WTC11 (cell line): ENCODE measurements around the gene ZBTB7C. TPM values are rescaled to one million over a fixed set of nuclear protein-coding genes. Genes with fewer than 3 reads are reported as not detected.

Experiments
- ATAC-seq: fragments of 200-7000 bp; cut with Tn5 transposase; 2 replicates; pipeline ENCODE4 v1.10.0; 2021; ENCODE audit warnings: mild to moderate bottlenecking, moderate library complexity
- CTCF ChIA-PET: fragments of 300-600 bp; sonication (Branson Sonifier 250); formaldehyde crosslinking; loops from one replicate; lab custom pipeline; 2021; ENCODE audit warnings: antibody characterized with exemption; lab: Charles Lee
- POLR2A ChIA-PET: fragments of 350-600 bp; sonication (Branson Sonifier 250); formaldehyde crosslinking; loops from one replicate; lab custom pipeline; 2021; ENCODE audit warnings: antibody characterized with exemption; lab: Charles Lee
- DNase-seq: peaks from one replicate; pipeline ENCODE4 v3.0.0; 2021; ENCODE audit warnings: low spot score
- H3K27ac Mint-ChIP-seq: 2 replicates; pipeline ENCODE4 v1.8.0; 2021; ENCODE audit warnings: mixed read lengths
- H3K27me3 Mint-ChIP-seq: 2 replicates; pipeline ENCODE4 v1.8.0; 2021; ENCODE audit warnings: low read depth, mild to moderate bottlenecking, moderate library complexity, mixed read lengths
- H3K36me3 Mint-ChIP-seq: 2 replicates; pipeline ENCODE4 v1.8.0; 2021; ENCODE audit warnings: mixed read lengths
- H3K4me1 Mint-ChIP-seq: 2 replicates; pipeline ENCODE4 v1.8.0; 2022; ENCODE audit warnings: mixed read lengths
- H3K4me3 Mint-ChIP-seq: 2 replicates; pipeline ENCODE4 v1.8.0; 2021; ENCODE audit warnings: mild to moderate bottlenecking, moderate library complexity, mixed read lengths
- H3K9me3 Mint-ChIP-seq: 2 replicates; pipeline ENCODE4 v1.8.0; 2021; ENCODE audit warnings: mixed read lengths
- ESRRA ChIP-seq: sonication (generic); formaldehyde crosslinking; IDR thresholded peaks from 2 replicates; pipeline ENCODE4 v1.8.1; 2022; ENCODE audit warnings: mild to moderate bottlenecking, missing genetic modification reagents, borderline replicate concordance
- MYBL2 ChIP-seq: sonication (generic); formaldehyde crosslinking; IDR thresholded peaks from 2 replicates; pipeline ENCODE4 v1.8.1; 2023; ENCODE audit warnings: mild to moderate bottlenecking, moderate library complexity, missing genetic modification reagents
- RELA ChIP-seq: sonication (generic); formaldehyde crosslinking; IDR thresholded peaks from 2 replicates; pipeline ENCODE4 v1.8.1; 2022; ENCODE audit warnings: missing genetic modification reagents, mild to moderate bottlenecking, borderline replicate concordance
- SOX15 ChIP-seq: fragments of 250-450 bp; sonication (Bioruptor Pico); IDR thresholded peaks from 2 replicates; pipeline ENCODE4 v1.9.0; 2021; ENCODE audit warnings: mild to moderate bottlenecking
- TCF7 ChIP-seq: sonication (generic); formaldehyde crosslinking; IDR thresholded peaks from 2 replicates; pipeline ENCODE4 v1.8.0; 2022; ENCODE audit warnings: mild to moderate bottlenecking, low read depth, missing genetic modification reagents, moderate library complexity
- total RNA-seq: library from RNA; stranded (reverse); gene quantifications from 3 replicates; pipeline ENCODE4 v1.2.3, GENCODE V29; 2021
- TF ChIP-seq, protein P1 (sequence below): sonication (generic); formaldehyde crosslinking; IDR thresholded peaks from 2 replicates; pipeline ENCODE4 v1.8.1; 2022; ENCODE audit warnings: low read depth, missing genetic modification reagents, borderline replicate concordance
- TF ChIP-seq, protein P2 (sequence below): fragments of 250-450 bp; sonication (Bioruptor Pico); IDR thresholded peaks from 2 replicates; pipeline ENCODE4 v2.1.2; 2022; ENCODE audit warnings: mild to moderate bottlenecking, moderate library complexity
- TF ChIP-seq, protein P3 (sequence below): sonication (generic); formaldehyde crosslinking; IDR thresholded peaks from 2 replicates; pipeline ENCODE4 v1.8.1; 2023; ENCODE audit warnings: mild to moderate bottlenecking, missing genetic modification reagents, moderate library complexity
- TF ChIP-seq, protein P4 (sequence below): sonication (generic); formaldehyde crosslinking; IDR thresholded peaks from 2 replicates; pipeline ENCODE4 v1.8.0; 2022; ENCODE audit warnings: mild to moderate bottlenecking, missing genetic modification reagents
- TF ChIP-seq, protein P5 (sequence below): sonication (generic); formaldehyde crosslinking; IDR thresholded peaks from 2 replicates; pipeline ENCODE4 v1.8.0; 2022; ENCODE audit warnings: mild to moderate bottlenecking, missing genetic modification reagents
- TF ChIP-seq, protein P6 (sequence below): fragments of 250-450 bp; sonication (Bioruptor Pico); IDR thresholded peaks from 2 replicates; pipeline ENCODE4 v1.9.0; 2021; ENCODE audit warnings: mild to moderate bottlenecking, borderline replicate concordance
- TF ChIP-seq, protein P7 (sequence below): sonication (generic); formaldehyde crosslinking; IDR thresholded peaks from 2 replicates; pipeline ENCODE4 v1.8.1; 2022; ENCODE audit warnings: missing genetic modification reagents, borderline replicate concordance

ZBTB7C gene
- total RNA-seq, 1 experiment from 2014 or later: 0.48 TPM

DNA sequence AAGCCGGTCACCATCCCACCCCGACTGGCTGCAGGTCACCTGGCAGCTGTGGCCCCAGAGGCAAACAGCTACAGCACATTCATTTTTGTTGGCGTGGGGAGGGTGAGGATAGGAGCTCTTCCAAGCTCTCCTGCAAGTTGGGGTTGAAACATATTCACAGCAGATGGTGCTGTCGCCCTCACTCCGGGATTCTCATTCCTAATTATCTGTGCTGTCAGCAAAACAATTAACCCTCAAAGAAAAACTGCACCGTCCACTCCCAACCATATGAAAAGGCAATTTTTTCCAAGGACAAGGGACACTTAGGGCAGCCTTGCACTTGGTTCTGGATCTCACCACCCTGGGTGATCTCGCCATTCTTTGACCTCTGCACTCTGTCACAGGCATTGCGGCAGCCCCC is 68.6 kb downstream of the ZBTB7C start (continued):
- TF ChIP-seq, protein P1, sequence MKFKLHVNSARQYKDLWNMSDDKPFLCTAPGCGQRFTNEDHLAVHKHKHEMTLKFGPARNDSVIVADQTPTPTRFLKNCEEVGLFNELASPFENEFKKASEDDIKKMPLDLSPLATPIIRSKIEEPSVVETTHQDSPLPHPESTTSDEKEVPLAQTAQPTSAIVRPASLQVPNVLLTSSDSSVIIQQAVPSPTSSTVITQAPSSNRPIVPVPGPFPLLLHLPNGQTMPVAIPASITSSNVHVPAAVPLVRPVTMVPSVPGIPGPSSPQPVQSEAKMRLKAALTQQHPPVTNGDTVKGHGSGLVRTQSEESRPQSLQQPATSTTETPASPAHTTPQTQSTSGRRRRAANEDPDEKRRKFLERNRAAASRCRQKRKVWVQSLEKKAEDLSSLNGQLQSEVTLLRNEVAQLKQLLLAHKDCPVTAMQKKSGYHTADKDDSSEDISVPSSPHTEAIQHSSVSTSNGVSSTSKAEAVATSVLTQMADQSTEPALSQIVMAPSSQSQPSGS: no peak
- TF ChIP-seq TCF7 (no peak), SOX15 (CRISPR knock-in tag) (no peak)
- TF ChIP-seq, protein P2, sequence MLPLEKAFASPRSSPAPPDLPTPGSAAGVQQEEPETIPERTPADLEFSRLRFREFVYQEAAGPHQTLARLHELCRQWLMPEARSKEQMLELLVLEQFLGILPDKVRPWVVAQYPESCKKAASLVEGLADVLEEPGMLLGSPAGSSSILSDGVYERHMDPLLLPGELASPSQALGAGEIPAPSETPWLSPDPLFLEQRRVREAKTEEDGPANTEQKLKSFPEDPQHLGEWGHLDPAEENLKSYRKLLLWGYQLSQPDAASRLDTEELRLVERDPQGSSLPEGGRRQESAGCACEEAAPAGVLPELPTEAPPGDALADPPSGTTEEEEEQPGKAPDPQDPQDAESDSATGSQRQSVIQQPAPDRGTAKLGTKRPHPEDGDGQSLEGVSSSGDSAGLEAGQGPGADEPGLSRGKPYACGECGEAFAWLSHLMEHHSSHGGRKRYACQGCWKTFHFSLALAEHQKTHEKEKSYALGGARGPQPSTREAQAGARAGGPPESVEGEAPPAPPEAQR (CRISPR knock-in tag): no peak

DNA sequence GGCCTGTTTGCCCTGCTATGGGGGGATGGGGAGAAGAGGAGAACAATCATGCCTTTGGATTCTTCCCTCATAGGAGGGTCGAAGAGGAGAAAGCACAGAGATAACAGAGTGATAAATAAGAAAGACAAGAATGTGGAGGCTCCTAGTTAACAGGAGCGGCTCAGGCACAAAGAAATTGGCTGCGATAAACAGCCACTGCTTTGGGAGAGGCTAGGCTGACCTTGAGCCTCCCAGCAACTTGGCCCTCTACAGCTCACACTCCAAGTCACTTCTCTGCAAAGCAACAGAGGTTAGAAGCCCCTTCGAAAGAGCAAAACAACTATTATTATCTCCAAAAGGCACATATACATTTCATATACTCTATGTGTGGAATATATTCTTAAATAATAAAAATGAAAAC is 69.5 kb downstream of the ZBTB7C start:
- H3K9me3 Mint-ChIP-seq: no peaks in the 10 kb centered on the region
- TF ChIP-seq, protein P3, sequence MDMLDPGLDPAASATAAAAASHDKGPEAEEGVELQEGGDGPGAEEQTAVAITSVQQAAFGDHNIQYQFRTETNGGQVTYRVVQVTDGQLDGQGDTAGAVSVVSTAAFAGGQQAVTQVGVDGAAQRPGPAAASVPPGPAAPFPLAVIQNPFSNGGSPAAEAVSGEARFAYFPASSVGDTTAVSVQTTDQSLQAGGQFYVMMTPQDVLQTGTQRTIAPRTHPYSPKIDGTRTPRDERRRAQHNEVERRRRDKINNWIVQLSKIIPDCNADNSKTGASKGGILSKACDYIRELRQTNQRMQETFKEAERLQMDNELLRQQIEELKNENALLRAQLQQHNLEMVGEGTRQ (CRISPR knock-in tag): no peak
- TF ChIP-seq, protein P4, sequence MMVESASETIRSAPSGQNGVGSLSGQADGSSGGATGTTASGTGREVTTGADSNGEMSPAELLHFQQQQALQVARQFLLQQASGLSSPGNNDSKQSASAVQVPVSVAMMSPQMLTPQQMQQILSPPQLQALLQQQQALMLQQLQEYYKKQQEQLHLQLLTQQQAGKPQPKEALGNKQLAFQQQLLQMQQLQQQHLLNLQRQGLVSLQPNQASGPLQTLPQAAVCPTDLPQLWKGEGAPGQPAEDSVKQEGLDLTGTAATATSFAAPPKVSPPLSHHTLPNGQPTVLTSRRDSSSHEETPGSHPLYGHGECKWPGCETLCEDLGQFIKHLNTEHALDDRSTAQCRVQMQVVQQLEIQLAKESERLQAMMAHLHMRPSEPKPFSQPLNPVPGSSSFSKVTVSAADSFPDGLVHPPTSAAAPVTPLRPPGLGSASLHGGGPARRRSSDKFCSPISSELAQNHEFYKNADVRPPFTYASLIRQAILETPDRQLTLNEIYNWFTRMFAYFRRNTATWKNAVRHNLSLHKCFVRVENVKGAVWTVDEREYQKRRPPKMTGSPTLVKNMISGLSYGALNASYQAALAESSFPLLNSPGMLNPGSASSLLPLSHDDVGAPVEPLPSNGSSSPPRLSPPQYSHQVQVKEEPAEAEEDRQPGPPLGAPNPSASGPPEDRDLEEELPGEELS (CRISPR knock-in tag): no peak
- TF ChIP-seq RELA (no peak), ESRRA (CRISPR knock-in tag) (no peak), SOX15 (CRISPR knock-in tag) (no peak)
- TF ChIP-seq, all 79 proteins: peak for 0
- Mint-ChIP-seq H3K27me3 (no peaks in the 10 kb centered on the region), H3K4me1 (peaks cover 17% of the 10 kb centered on the region), H3K27ac (no peak overlapping the region), H3K4me3 (no peak overlapping the region), H3K36me3 (no peaks in the 10 kb centered on the region)
- ATAC-seq (no peak), DNase-seq (no peak)
- ChIA-PET CTCF (interaction anchor here (0.6 to 2.0 kb wide), 3 partner anchors 22 to 106 kb away, joined by 3 to 9 read pairs (median 3); no protein-coding TSS in a partner anchor), POLR2A (no interaction called here)

DNA sequence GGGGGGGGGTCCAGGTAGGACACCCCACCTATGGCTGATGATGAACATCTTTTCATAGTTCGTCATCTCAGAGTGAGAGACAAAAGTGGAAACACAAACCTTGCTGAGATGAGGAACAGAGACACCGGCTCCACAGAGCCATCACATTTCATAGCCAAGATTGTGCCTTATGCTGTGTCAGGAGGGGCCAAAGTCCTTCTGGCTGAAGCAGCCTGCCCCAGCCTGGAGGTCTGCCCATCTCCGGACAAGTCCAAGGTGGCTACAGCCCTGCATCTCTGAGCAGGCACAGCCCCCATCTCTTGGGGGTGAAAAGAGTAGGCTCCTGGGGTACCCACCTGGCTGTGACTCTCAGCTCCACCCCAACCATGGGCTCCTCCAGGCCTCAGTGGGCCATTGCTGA is 70.3 kb downstream of the ZBTB7C start:
- ATAC-seq: no peak
- ChIA-PET CTCF (interaction anchor here (1.0 to 2.0 kb wide), 2 partner anchors 22 to 106 kb away, joined by 3 to 9 read pairs; no protein-coding TSS in a partner anchor), POLR2A (no interaction called here)
- Mint-ChIP-seq H3K4me3 (no peak overlapping the region), H3K9me3 (no peaks in the 10 kb centered on the region), H3K27me3 (no peaks in the 10 kb centered on the region), H3K36me3 (no peaks in the 10 kb centered on the region), H3K27ac (no peak overlapping the region)
- no peak for DNase-seq
- TF ChIP-seq, protein P5, sequence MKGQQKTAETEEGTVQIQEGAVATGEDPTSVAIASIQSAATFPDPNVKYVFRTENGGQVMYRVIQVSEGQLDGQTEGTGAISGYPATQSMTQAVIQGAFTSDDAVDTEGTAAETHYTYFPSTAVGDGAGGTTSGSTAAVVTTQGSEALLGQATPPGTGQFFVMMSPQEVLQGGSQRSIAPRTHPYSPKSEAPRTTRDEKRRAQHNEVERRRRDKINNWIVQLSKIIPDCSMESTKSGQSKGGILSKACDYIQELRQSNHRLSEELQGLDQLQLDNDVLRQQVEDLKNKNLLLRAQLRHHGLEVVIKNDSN (CRISPR knock-in tag): no peak
- no peak for TF ChIP-seq MYBL2 (CRISPR knock-in tag)
- TF ChIP-seq, protein P6, sequence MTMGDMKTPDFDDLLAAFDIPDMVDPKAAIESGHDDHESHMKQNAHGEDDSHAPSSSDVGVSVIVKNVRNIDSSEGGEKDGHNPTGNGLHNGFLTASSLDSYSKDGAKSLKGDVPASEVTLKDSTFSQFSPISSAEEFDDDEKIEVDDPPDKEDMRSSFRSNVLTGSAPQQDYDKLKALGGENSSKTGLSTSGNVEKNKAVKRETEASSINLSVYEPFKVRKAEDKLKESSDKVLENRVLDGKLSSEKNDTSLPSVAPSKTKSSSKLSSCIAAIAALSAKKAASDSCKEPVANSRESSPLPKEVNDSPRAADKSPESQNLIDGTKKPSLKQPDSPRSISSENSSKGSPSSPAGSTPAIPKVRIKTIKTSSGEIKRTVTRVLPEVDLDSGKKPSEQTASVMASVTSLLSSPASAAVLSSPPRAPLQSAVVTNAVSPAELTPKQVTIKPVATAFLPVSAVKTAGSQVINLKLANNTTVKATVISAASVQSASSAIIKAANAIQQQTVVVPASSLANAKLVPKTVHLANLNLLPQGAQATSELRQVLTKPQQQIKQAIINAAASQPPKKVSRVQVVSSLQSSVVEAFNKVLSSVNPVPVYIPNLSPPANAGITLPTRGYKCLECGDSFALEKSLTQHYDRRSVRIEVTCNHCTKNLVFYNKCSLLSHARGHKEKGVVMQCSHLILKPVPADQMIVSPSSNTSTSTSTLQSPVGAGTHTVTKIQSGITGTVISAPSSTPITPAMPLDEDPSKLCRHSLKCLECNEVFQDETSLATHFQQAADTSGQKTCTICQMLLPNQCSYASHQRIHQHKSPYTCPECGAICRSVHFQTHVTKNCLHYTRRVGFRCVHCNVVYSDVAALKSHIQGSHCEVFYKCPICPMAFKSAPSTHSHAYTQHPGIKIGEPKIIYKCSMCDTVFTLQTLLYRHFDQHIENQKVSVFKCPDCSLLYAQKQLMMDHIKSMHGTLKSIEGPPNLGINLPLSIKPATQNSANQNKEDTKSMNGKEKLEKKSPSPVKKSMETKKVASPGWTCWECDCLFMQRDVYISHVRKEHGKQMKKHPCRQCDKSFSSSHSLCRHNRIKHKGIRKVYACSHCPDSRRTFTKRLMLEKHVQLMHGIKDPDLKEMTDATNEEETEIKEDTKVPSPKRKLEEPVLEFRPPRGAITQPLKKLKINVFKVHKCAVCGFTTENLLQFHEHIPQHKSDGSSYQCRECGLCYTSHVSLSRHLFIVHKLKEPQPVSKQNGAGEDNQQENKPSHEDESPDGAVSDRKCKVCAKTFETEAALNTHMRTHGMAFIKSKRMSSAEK (CRISPR knock-in tag): no peak
- TF ChIP-seq, protein P7, sequence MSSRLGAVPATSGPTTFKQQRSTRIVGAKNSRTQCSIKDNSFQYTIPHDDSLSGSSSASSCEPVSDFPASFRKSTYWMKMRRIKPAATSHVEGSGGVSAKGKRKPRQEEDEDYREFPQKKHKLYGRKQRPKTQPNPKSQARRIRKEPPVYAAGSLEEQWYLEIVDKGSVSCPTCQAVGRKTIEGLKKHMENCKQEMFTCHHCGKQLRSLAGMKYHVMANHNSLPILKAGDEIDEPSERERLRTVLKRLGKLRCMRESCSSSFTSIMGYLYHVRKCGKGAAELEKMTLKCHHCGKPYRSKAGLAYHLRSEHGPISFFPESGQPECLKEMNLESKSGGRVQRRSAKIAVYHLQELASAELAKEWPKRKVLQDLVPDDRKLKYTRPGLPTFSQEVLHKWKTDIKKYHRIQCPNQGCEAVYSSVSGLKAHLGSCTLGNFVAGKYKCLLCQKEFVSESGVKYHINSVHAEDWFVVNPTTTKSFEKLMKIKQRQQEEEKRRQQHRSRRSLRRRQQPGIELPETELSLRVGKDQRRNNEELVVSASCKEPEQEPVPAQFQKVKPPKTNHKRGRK (CRISPR knock-in tag): no peak
- TF ChIP-seq, all 79 proteins: peak for 0
- H3K4me1 Mint-ChIP-seq: peaks cover 17% of the 10 kb centered on the region
